CD4-positive, CD25-positive, alpha-beta regulatory T cell (primary cell): ENCODE measurements around the gene TYK2. TPM values are rescaled to one million over a fixed set of nuclear protein-coding genes. Genes with fewer than 3 reads are reported as not detected.
"Not testable (repeated sequence)": the region's sequence is repeated elsewhere in the genome, so short reads cannot be mapped to it uniquely, and the experiment has no call there.

ENCODE experiments used
- ATAC-seq, 2 donors: fragments of 150-1000 bp; cut with Tn5 transposase; one replicate each; pipeline ENCODE4 v1.10.0; 2021; ENCODE audit warnings: low read depth in 2 of 2, moderate number of reproducible peaks in 2 of 2, moderate library complexity in 1 of 2
- DNase-seq, 3 donors: peaks; one replicate each; pipeline versions ENCODE4 v3.0.0 to v3.0.0-alpha.2; 2012 to 2022; ENCODE audit warnings: mixed read lengths in 1 of 3
- H3K27ac ChIP-seq: one replicate; pipeline ENCODE4 v1.7.0; 2013; ENCODE audit warnings: mild to moderate bottlenecking, low read length; ENCODE audit not compliant: insufficient read depth, poor library complexity, severe bottlenecking
- H3K27me3 ChIP-seq: one replicate; pipeline ENCODE4 v1.7.0; 2013; ENCODE audit warnings: low read length; ENCODE audit not compliant: control insufficient read depth, insufficient read depth
- H3K36me3 ChIP-seq: one replicate; pipeline ENCODE4 v1.7.0; 2013; ENCODE audit warnings: mild to moderate bottlenecking, low read length, moderate library complexity; ENCODE audit not compliant: control insufficient read depth, insufficient read depth
- H3K4me1 ChIP-seq: 2 replicates; pipeline ENCODE4 v1.7.0; 2013; ENCODE audit warnings: mild to moderate bottlenecking, low read length; ENCODE audit not compliant: insufficient read depth, control insufficient read depth, poor library complexity, severe bottlenecking
- H3K4me3 ChIP-seq: one replicate; pipeline ENCODE4 v1.7.0; 2013; ENCODE audit warnings: low read depth, mild to moderate bottlenecking, low read length, moderate library complexity
- H3K9me3 ChIP-seq, 2 experiments: 1 replicate in 1 of 2; 2 replicates in 1 of 2; pipeline ENCODE4 v1.7.0; 2013; ENCODE audit warnings: low read length in 2 of 2, mild to moderate bottlenecking in 1 of 2, moderate library complexity in 1 of 2; ENCODE audit not compliant: control insufficient read depth in 2 of 2
- H3K27ac Mint-ChIP-seq, 3 donors: one replicate each; pipeline ENCODE4 v1.8.0; 2020 to 2022; ENCODE audit warnings: mild to moderate bottlenecking in 3 of 3, mixed read lengths in 3 of 3, moderate library complexity in 2 of 3
- H3K27me3 Mint-ChIP-seq: one replicate; pipeline ENCODE4 v1.8.0; 2022; ENCODE audit warnings: mild to moderate bottlenecking, mixed read lengths
- H3K36me3 Mint-ChIP-seq: one replicate; pipeline ENCODE4 v1.8.0; 2020; ENCODE audit warnings: mixed read lengths
- H3K4me1 Mint-ChIP-seq, 4 donors: one replicate each; pipeline ENCODE4 v1.8.0; 2020 to 2022; ENCODE audit warnings: mixed read lengths in 4 of 4, mild to moderate bottlenecking in 1 of 4
- H3K4me3 Mint-ChIP-seq, 4 donors: one replicate each; pipeline ENCODE4 v1.8.0; 2020 to 2022; ENCODE audit warnings: mild to moderate bottlenecking in 4 of 4, mixed read lengths in 4 of 4, moderate library complexity in 3 of 4
- H3K9me3 Mint-ChIP-seq, 7 donors: one replicate each; pipeline ENCODE4 v1.8.0; 2020 to 2022; ENCODE audit warnings: mixed read lengths in 7 of 7, mild to moderate bottlenecking in 3 of 7, moderate library complexity in 2 of 7
- polyA plus RNA-seq, 4 donors: library from polyadenylated mRNA; unstranded; fragments of 300-500 nt; fragmentation: Illumina TruSeq; gene quantifications; one replicate each; pipeline ENCODE4 v1.2.3, GENCODE V29; 2021
- total RNA-seq: library from RNA; stranded (reverse); gene quantifications from one replicate; pipeline ENCODE4 v1.2.3, GENCODE V29; 2022

TYK2 gene
- total and polyA plus RNA-seq, 5 donors from 2014 or later: 50.3 to 304 (median 54.8) TPM

DNA sequence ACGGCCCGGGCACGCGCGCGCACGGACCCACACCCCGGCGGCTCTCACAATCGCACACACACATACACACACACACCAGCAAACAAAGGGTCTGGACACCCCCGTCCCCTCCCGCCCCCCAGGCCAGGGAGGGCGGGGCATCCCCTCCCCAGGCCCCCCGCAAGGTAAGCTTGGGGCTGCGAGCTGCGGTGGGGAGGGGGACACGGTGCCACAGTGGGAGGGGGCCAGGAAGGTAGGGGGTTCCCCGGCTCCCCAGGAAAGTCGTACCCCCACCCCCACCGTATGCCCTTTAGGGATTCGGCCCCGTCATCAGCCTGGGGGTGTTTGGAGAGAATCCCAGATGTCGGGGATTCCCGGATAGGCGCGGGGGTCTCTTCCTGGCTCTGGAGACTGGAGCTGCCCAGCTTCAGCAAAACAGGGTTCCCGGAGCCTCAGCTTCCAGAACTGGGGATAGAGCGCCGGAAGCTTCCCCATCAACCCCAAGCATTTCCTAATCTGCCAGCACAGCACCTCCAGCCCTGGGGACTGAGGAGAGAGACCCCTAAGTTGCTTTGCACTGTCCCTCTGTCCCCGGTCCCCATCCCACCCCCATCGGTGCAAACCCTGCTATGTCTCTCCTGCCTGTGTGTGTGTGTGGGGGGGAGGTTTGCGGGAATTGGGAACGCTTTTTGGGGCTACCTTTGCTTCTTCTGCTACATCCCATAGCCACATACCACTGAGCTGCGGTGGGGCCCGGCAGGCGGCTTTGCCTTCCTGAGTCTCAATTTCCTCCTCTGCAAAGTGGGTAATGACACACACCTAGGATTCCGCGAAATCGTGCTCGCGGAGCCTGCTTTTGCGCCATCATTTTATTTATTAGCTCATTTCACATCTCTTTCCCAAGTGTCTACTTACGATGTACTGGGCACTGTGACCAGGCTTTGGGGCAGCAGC lies 24.8 kb upstream of the TYK2 start:
- Histone ChIP-seq H3K4me3 (peak overlapping the region; percentile 48), H3K36me3 (no peaks in the 10 kb centered on the region), H3K4me1 (peaks cover 89% of the 10 kb centered on the region), H3K27me3 (no peaks in the 10 kb centered on the region), H3K9me3 (no peaks in the 10 kb centered on the region), H3K27ac (peak overlapping the region; percentile 95)
- Mint-ChIP-seq H3K4me3 (peak overlapping the region; percentile 89 to 98 (median 96)), H3K27me3 (peaks cover 8% of the 10 kb centered on the region), H3K9me3 (peaks cover 0 to 2% (median 0%) of the 10 kb centered on the region in 7 donors), H3K4me1 (peaks cover 15 to 93% (median 59%) of the 10 kb centered on the region in 4 donors), H3K27ac (peak overlapping the region; percentile 97 to 98 (median 98)), H3K36me3 (no peaks in the 10 kb centered on the region)
- DNase-seq (peak in 1 of 3 donors; percentile 75), ATAC-seq (no peak)

DNA sequence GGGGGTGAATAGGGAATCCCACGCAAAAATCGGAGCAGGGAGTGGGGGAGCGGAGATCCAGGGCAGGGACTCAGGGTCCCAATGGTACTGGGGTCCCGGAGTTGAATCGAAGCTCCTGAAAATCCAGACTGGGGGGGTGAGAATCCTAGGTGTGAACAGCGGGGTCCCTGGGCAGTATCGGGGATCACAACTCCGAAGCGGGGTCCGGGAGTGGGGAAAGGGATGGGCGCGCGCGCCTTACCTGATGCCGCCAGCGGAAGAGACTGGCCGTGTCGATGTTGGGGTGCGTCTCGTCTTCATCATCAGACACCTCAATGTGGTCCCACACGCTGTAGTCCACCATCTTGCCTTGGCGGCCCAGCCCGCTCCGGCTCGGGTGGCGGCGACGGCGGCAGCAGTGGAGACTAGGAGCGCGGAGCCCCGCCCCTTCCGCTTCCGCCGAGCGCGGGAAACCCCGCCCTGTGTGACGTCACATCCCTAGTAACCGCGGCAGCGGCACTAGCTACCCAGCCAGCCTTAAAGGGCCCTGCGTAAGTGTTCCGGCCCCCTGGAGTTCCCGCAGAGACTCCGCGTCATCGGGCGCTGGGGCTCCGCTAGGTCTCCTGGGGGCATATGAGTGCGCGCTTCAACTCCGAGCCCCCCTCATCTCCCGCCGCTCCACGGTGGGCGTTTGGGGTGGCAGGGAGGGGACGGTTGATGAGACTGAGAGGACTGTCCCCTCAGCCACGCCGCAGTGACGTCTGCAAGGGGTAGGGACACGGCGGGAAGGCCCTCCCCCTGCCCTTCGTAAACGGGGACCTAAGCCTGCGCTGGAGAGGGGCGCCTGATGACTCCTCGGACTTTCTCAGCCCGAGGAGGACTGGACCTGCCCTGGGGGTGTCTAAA lies 23.0 kb upstream of the TYK2 start, which contains the start of gene CDC37:
Gene CDC37, minus strand, starts transcription at position 406 of the 885 bp plus-strand sequence. Its CDS starts 63 bp downstream, at position 343.
- Mint-ChIP-seq H3K36me3 (peaks cover 5% of the 10 kb centered on the region), H3K27me3 (peaks cover 8% of the 10 kb centered on the region), H3K9me3 (peaks cover 0 to 2% (median 0%) of the 10 kb centered on the region in 7 donors), H3K4me3 (peak within 1 kb of the TSS; percentile 89 to 98 (median 96)), H3K4me1 (peaks cover 12 to 85% (median 53%) of the 10 kb centered on the region in 4 donors), H3K27ac (peak within 1 kb of the TSS; percentile 87 to 98 (median 97))
- Histone ChIP-seq H3K4me1 (peaks cover 72% of the 10 kb centered on the region), H3K4me3 (peak within 1 kb of the TSS; percentile 82), H3K27ac (peak within 1 kb of the TSS; percentile 95), H3K9me3 (no peaks in the 10 kb centered on the region), H3K36me3 (peaks cover 3% of the 10 kb centered on the region), H3K27me3 (no peaks in the 10 kb centered on the region)
- DNase-seq (peak; percentile 95 to 98 (median 97)), ATAC-seq (peak; percentile 84 to 86)

DNA sequence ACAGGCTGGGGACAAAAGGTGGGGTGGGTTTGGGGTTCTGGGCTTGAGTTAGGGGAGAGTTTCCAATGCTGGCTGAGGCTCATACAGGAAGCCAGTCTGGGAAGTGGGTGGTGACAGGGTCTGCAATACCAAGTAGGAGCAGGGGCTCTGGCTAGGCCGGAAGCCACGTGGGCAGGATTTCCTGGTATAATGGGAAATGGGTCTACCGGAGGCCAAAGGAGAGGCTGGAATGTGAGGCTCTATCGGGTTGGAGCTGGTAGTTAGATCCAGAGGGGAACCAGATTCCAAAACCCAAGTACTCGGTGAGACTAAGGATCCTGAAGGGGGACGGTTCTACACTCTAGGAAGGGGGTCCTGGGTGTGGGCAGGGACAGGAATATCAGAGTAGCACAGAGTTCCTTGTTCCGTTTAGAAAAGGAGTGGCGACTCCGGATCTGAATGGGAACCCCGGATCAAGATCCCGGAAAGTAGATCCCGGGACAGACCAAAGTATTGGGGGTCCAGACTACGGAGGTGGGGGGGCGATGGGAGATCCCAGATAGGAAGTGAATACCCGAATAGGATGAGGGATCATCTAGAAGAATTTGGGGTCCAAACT lies 22.2 kb upstream of the TYK2 start:
- no peak for DNase-seq

DNA sequence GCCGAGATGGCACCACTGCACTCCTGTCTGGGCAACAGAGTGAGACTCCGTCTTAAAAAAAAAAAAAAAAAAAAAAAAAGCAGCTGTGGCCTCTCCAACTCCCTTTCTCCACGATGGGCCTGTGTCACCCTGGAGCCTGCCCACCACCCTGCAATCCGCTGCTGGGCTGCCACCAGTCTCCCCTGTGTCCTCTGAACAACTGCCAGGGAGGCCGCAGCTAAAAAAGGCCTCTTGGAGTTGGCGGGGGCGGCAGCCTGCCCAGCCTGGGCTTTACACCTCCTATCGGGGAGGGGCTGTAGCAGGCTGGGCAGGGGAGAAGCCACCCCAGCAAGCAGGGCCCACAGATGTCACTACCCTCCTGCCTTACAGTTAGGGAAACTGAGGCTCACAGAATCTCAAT lies 19.5 kb upstream of the TYK2 start:
- peaks cover 11% of the 10 kb centered on the region for H3K36me3 Mint-ChIP-seq
- H3K4me1 ChIP-seq: peaks cover 37% of the 10 kb centered on the region
- peaks cover 5 to 63% (median 31%) of the 10 kb centered on the region in 4 donors for H3K4me1 Mint-ChIP-seq

More for the DNA sequence above, 22.2 kb upstream of the TYK2 start:
- Mint-ChIP-seq H3K27me3 (peaks cover 8% of the 10 kb centered on the region), H3K9me3 (peaks cover 0 to 2% (median 0%) of the 10 kb centered on the region in 7 donors), H3K4me1 (peaks cover 11 to 85% (median 46%) of the 10 kb centered on the region in 4 donors), H3K36me3 (peaks cover 5% of the 10 kb centered on the region), H3K4me3 (peak overlapping the region; percentile 89 to 98 (median 96)), H3K27ac (peak overlapping the region; percentile 87 to 98 (median 97))
- Histone ChIP-seq H3K36me3 (peaks cover 7% of the 10 kb centered on the region), H3K27ac (peak overlapping the region; percentile 95), H3K4me3 (peak overlapping the region; percentile 82), H3K27me3 (no peaks in the 10 kb centered on the region), H3K4me1 (peaks cover 64% of the 10 kb centered on the region), H3K9me3 (no peaks in the 10 kb centered on the region)
- no peak for ATAC-seq

DNA sequence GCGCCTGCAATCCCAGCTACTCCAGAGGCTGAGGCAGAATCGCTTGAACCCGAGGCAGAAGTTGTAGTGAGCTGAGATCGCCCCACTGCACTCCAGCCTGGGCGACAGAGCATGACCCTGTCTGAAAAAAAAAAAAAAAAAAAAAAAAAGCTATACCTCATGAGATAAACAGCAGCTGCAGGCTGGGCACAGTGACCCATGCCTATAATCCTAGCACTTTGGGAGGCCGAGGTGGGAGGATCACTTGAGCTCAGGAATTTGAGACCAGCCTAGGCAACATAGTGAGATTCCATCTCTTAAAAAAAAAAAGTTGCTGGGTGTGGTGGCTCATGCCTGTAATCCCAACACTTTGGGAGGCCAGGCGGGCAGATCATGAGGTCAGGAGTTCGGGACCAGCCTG lies 19.0 kb upstream of the TYK2 start:
- Mint-ChIP-seq H3K4me1 (peaks cover 5 to 58% (median 30%) of the 10 kb centered on the region in 4 donors), H3K36me3 (peaks cover 11% of the 10 kb centered on the region), H3K4me3 (peak overlapping the region in 1 of 4 donors; percentile 66), H3K27ac (peak overlapping the region in 1 of 3 donors; percentile 26)
- not testable (repeated sequence) for H3K27ac ChIP-seq, H3K27me3 ChIP-seq, H3K4me3 ChIP-seq, H3K9me3 ChIP-seq, H3K9me3 Mint-ChIP-seq, DNase-seq, H3K27me3 Mint-ChIP-seq, ATAC-seq
- Histone ChIP-seq H3K36me3 (peaks cover 15% of the 10 kb centered on the region), H3K4me1 (peaks cover 32% of the 10 kb centered on the region)

More for the DNA sequence above, 19.5 kb upstream of the TYK2 start:
- Mint-ChIP-seq H3K4me3 (peak overlapping the region in 1 of 4 donors; percentile 89), H3K9me3 (peaks cover 0 to 2% (median 0%) of the 10 kb centered on the region in 7 donors), H3K27ac (peak overlapping the region in 1 of 3 donors; percentile 26), H3K27me3 (peaks cover 8% of the 10 kb centered on the region)
- no peak overlapping the region for H3K27ac ChIP-seq
- no peaks in the 10 kb centered on the region for H3K27me3 ChIP-seq
- ATAC-seq (no peak), DNase-seq (no peak)
- peaks cover 12% of the 10 kb centered on the region for H3K36me3 ChIP-seq
- H3K9me3 ChIP-seq: no peaks in the 10 kb centered on the region
- no peak overlapping the region for H3K4me3 ChIP-seq

DNA sequence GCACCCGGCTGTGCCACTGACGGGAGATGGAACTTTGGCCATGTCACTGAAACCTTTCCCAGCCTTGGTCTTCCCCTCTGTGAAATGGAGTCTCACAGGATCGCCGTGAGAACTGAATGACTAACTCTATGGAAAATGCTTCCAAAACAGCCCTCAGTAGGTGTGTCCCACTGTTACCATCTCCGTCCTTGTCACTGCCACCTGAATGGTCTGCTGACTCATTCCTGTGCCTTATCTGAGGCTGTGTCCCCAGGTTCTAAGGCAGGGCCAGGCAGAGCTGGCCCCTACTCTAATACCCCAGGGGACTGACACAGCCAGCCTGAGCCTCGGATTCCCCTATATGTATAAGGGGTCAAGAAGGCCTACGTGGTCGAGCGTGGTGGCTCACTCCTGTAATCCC lies 18.4 kb upstream of the TYK2 start:
- H3K4me3 Mint-ChIP-seq: peak overlapping the region in 1 of 4 donors; percentile 40
- H3K27ac Mint-ChIP-seq: peak overlapping the region in 1 of 3 donors; percentile 52
- ATAC-seq (no peak), DNase-seq (no peak)
- H3K4me3 ChIP-seq: no peak overlapping the region
- H3K9me3 ChIP-seq: no peaks in the 10 kb centered on the region
- no peaks in the 10 kb centered on the region for H3K9me3 Mint-ChIP-seq
- no peaks in the 10 kb centered on the region for H3K27me3 ChIP-seq
- H3K36me3 Mint-ChIP-seq: peaks cover 11% of the 10 kb centered on the region
- H3K4me1 Mint-ChIP-seq: peaks cover 5 to 54% (median 27%) of the 10 kb centered on the region in 4 donors
- peaks cover 8% of the 10 kb centered on the region for H3K27me3 Mint-ChIP-seq
- peaks cover 20% of the 10 kb centered on the region for H3K36me3 ChIP-seq
- no peak overlapping the region for H3K27ac ChIP-seq
- peaks cover 27% of the 10 kb centered on the region for H3K4me1 ChIP-seq

DNA sequence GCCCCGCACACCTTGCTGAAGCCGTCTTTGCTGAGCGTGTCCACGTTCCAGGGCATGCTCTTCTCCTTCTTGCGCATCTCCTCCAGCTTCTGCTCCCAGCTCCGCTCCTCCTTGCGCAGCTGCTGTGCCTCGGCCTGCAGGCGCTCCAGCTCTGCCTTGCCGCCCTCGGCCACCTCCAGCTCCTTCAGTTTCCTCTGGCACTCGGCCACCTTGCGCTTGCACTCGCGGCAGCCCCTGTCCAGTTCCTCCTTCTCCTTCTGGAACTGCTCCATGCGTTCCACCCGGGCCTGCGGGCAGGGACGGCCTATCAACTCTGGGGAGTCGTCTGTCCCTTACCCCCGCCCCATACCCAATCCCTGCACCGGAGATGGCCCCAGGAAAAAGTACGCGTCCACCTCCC lies 15.5 kb upstream of the TYK2 start:
- H3K9me3 Mint-ChIP-seq: peaks cover 0 to 1% (median 0%) of the 10 kb centered on the region in 7 donors
- H3K4me3 ChIP-seq: no peak overlapping the region

More for the DNA sequence above, 15.5 kb upstream of the TYK2 start:
- Mint-ChIP-seq H3K27ac (no peak overlapping the region), H3K4me3 (no peak overlapping the region), H3K27me3 (no peaks in the 10 kb centered on the region), H3K36me3 (peaks cover 16% of the 10 kb centered on the region), H3K4me1 (peaks cover 0 to 28% (median 8%) of the 10 kb centered on the region in 4 donors)
- Histone ChIP-seq H3K4me1 (peaks cover 1% of the 10 kb centered on the region), H3K27me3 (no peaks in the 10 kb centered on the region), H3K27ac (no peak overlapping the region), H3K9me3 (no peaks in the 10 kb centered on the region), H3K36me3 (peaks cover 42% of the 10 kb centered on the region)
- ATAC-seq (no peak), DNase-seq (no peak)
